Measurements from ENCODE around the gene SPATC1L.

Gene SPATC1L

GRCh38 chr21:46150491-46151121 lies 33.7 kb downstream of the SPATC1L start:
- TF ChIP-seq, protein P1, sequence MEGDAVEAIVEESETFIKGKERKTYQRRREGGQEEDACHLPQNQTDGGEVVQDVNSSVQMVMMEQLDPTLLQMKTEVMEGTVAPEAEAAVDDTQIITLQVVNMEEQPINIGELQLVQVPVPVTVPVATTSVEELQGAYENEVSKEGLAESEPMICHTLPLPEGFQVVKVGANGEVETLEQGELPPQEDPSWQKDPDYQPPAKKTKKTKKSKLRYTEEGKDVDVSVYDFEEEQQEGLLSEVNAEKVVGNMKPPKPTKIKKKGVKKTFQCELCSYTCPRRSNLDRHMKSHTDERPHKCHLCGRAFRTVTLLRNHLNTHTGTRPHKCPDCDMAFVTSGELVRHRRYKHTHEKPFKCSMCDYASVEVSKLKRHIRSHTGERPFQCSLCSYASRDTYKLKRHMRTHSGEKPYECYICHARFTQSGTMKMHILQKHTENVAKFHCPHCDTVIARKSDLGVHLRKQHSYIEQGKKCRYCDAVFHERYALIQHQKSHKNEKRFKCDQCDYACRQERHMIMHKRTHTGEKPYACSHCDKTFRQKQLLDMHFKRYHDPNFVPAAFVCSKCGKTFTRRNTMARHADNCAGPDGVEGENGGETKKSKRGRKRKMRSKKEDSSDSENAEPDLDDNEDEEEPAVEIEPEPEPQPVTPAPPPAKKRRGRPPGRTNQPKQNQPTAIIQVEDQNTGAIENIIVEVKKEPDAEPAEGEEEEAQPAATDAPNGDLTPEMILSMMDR (conservative IDR thresholded peaks at IDR 0.05) = no peak
- TF ChIP-seq ZFX (IDR thresholded peaks at IDR 0.05) = no peak
- no peak overlapping the region for H3K27ac ChIP-seq

DNA sequence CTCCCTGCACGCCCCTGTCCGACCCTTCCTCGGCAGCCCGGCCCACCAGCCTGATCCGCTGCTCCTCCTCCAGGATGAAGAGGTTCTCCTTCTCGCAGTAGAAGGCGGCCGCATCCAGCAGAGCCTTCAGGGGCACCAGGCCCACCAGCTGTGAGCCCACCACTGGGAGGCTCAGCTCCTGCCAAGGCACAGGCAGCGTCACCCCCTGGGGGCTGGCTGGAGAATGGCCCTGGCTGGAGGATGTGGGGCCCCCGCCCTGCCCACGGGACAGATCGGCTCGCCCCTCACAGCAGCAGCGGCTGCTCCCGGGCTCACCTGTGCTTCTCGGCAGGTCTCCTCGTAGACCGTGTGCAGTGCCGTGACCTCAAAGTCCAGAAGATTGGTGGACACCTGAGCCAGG lies 34.2 kb downstream of the SPATC1L start:
- TF ChIP-seq ZFX (IDR thresholded peaks at IDR 0.05) = no peak
- TF ChIP-seq, protein P1 (conservative IDR thresholded peaks at IDR 0.05) = no peak

GRCh38 chr21:46149205-46149901 lies 34.9 kb downstream of the SPATC1L start:
- H3K27ac ChIP-seq = no peak overlapping the region
- no peak for TF ChIP-seq ZFX (IDR thresholded peaks at IDR 0.05)
- TF ChIP-seq, protein P1 (conservative IDR thresholded peaks at IDR 0.05) = no peak

More for the DNA sequence above, 34.2 kb downstream of the SPATC1L start:
- H3K27ac ChIP-seq = no peak overlapping the region

GRCh38 chr21:46148106-46148505 lies 36.2 kb downstream of the SPATC1L start:
- TF ChIP-seq ZFX (IDR thresholded peaks at IDR 0.05) = no peak
- TF ChIP-seq, protein P1 (conservative IDR thresholded peaks at IDR 0.05) = no peak
- no peak overlapping the region for H3K27ac ChIP-seq

- TF ChIP-seq, protein P1 (conservative IDR thresholded peaks at IDR 0.05) = peak; percentile 85
- peak overlapping the region; percentile 27; the same call in 1 of the 2 replicates for H3K27ac ChIP-seq
Measured at GRCh38 chr21:46147429-46147828, 36.8 kb downstream of the SPATC1L start.

GRCh38 chr21:46146856-46147255 lies 37.4 kb downstream of the SPATC1L start:
- TF ChIP-seq, protein P1 (conservative IDR thresholded peaks at IDR 0.05) = no peak
- TF ChIP-seq ZFX (IDR thresholded peaks at IDR 0.05) = no peak
- H3K27ac ChIP-seq = peak overlapping the region; percentile 27

Data from C4-2B (cell line).